ENCODE results near the gene RYK. TPM values are rescaled to one million over a fixed set of nuclear protein-coding genes. Genes with fewer than 3 reads are reported as not detected.

RYK gene
- total RNA-seq, 6 experiments from 2014 or later: 46.0 to 54.2 (median 49.9) TPM

DNA sequence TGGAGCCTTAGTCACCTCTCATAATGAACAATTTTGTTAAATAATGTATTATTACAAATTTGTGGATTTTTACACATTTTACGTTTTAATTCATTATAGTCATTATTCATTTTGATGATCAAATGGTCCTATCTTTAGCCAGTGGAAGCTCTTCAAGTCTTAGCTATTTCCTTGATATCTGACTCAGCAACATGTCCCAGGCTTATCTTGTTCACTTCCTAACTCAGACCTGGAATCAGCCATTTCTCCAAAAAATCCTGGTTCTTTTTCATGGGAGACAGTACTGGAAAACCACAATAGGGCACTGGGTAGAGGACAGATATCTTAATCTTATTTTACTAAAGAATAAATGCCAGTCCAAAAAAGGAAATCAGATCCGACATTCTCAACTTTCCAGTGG, 56.4 kb downstream of the RYK start:
- Mint-ChIP-seq H3K9me3 (no peaks in the 10 kb centered on the region), H3K27me3 (ENCODE audit: insufficient read depth) (no peaks in the 10 kb centered on the region; the same call in 1 of the 2 replicates), H3K4me1 (ENCODE audit: low read depth) (peaks cover 42% of the 10 kb centered on the region), H3K4me3 (no peak overlapping the region), H3K36me3 (ENCODE audit: low read depth) (peaks cover 12% of the 10 kb centered on the region), H3K27ac (no peak overlapping the region)
- TF ChIP-seq CTCF (IDR thresholded peaks at IDR 0.05): no peak
- no peak for DNase-seq

DNA sequence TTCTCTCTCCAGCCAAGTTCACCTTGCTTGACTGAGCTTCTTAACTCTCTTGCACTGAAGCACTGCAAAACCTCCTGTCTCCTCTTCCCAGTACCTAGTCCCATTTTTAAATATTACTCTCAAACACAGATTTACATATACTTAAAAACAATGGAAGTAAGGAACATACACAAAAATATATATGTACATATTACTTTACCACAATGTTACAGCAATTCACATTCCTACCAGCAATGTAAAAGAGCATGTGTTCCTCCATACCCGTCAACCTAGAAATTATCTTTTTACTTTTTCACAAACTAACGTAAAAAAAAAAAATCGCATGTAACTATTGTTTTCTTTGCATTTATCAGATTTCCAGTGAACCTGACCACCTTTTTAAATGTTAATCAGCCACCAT, 60.4 kb downstream of the RYK start:
- Mint-ChIP-seq H3K4me1 (ENCODE audit: low read depth) (peaks cover 33% of the 10 kb centered on the region), H3K36me3 (ENCODE audit: low read depth) (peaks cover 12% of the 10 kb centered on the region), H3K4me3 (no peak overlapping the region), H3K9me3 (no peaks in the 10 kb centered on the region), H3K27me3 (ENCODE audit: insufficient read depth) (no peaks in the 10 kb centered on the region), H3K27ac (peak overlapping the region; percentile 26; the same call in 1 of the 2 replicates)
- TF ChIP-seq CTCF (IDR thresholded peaks at IDR 0.05): peak; percentile 44
- no peak for DNase-seq

DNA sequence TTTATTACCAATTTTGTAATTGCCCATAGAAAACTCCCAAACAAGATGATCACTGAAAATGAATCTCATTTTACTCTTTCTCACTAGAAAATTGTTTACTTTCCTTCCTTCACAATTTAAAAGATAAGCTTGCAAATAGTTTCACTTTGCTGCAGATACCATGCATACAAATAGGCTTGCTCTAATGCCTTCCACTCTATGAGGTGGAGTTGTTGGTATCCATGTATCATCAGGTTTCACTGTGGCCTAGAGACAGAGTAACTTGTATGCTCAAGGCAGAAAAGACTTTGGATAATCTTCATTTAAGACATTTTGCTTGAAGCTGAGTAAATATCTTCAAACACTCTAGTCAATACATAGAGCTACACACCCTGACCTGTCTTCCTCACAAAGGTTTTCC, 60.8 kb downstream of the RYK start:
- DNase-seq: no peak

DNA sequence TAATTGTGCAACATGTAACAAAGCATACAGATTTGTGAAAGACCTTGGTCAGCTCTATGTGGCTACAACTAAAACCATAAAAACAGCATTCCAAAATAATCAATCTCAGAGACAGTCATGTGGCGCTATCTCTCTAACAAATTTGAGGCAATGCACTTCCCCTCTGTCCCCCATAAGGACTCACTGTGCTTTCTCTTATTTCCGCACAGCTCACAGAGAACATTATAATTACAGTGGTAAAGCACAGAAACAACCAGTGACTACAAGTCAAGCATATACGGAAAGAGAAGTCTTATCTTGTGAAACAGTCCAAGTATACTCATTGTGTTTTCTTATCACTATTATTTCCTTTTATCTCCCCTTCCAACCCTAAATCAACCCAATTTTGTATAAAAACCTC, 64.3 kb downstream of the RYK start:
- no peak for DNase-seq
- H3K4me3 Mint-ChIP-seq: no peak overlapping the region
- H3K9me3 Mint-ChIP-seq: no peaks in the 10 kb centered on the region
- TF ChIP-seq CTCF (IDR thresholded peaks at IDR 0.05): no peak
- no peak overlapping the region for H3K27ac Mint-ChIP-seq
- peaks cover 22% of the 10 kb centered on the region for H3K4me1 Mint-ChIP-seq (ENCODE audit: low read depth)
- no peaks in the 10 kb centered on the region for H3K27me3 Mint-ChIP-seq (ENCODE audit: insufficient read depth)
- peaks cover 13% of the 10 kb centered on the region for H3K36me3 Mint-ChIP-seq (ENCODE audit: low read depth)

More for the DNA sequence above, 60.8 kb downstream of the RYK start:
- Mint-ChIP-seq H3K9me3 (no peaks in the 10 kb centered on the region), H3K27me3 (ENCODE audit: insufficient read depth) (no peaks in the 10 kb centered on the region), H3K27ac (peak overlapping the region; percentile 26; the same call in 1 of the 2 replicates), H3K4me3 (no peak overlapping the region), H3K36me3 (ENCODE audit: low read depth) (peaks cover 12% of the 10 kb centered on the region), H3K4me1 (ENCODE audit: low read depth) (peaks cover 29% of the 10 kb centered on the region)
- TF ChIP-seq CTCF (IDR thresholded peaks at IDR 0.05): no peak

- TF ChIP-seq CTCF (IDR thresholded peaks at IDR 0.05): no peak
- H3K27me3 Mint-ChIP-seq (ENCODE audit: insufficient read depth): no peaks in the 10 kb centered on the region
- no peaks in the 10 kb centered on the region; the same call in none of the 2 replicates for H3K4me1 Mint-ChIP-seq (ENCODE audit: low read depth)
- H3K4me3 Mint-ChIP-seq: no peak overlapping the region
- DNase-seq: no peak
- no peak overlapping the region for H3K27ac Mint-ChIP-seq
- no peaks in the 10 kb centered on the region for H3K9me3 Mint-ChIP-seq
- peaks cover 15% of the 10 kb centered on the region for H3K36me3 Mint-ChIP-seq (ENCODE audit: low read depth)
Observed at GRCh38 chr3:134180761-134181160, 69.9 kb downstream of the RYK start.

- H3K4me3 Mint-ChIP-seq: no peak overlapping the region
- no peaks in the 10 kb centered on the region for H3K9me3 Mint-ChIP-seq
- peaks cover 15% of the 10 kb centered on the region for H3K36me3 Mint-ChIP-seq (ENCODE audit: low read depth)
- DNase-seq: no peak
- no peak overlapping the region; the same call in 1 of the 2 replicates for H3K27ac Mint-ChIP-seq
- no peaks in the 10 kb centered on the region; the same call in none of the 2 replicates for H3K4me1 Mint-ChIP-seq (ENCODE audit: low read depth)
- no peak for TF ChIP-seq CTCF (IDR thresholded peaks at IDR 0.05)
- no peaks in the 10 kb centered on the region for H3K27me3 Mint-ChIP-seq (ENCODE audit: insufficient read depth)
Observed at GRCh38 chr3:134179508-134179907, 71.2 kb downstream of the RYK start.
